GM23248 (cell line): Measurements from ENCODE around the gene TBX2. TPM values are rescaled to one million over a fixed set of nuclear protein-coding genes. Genes with fewer than 3 reads are reported as not detected.
A peak's percentile ranks its signal among the peaks of the same experiment; 100 is the strongest.

Experiments
- DNase-seq: peaks from one replicate; pipeline ENCODE4 v3.0.0-alpha.2; 2015
- H2AFZ ChIP-seq: fragments of 200-600 bp; sonication (generic); 2 replicates; pipeline ENCODE4 v1.6.1; 2016; ENCODE audit warnings: antibody characterized with exemption
- H3F3A ChIP-seq: fragments of 200-600 bp; sonication (generic); 2 replicates; pipeline ENCODE4 v1.6.1; 2016; ENCODE audit warnings: mild to moderate bottlenecking, antibody characterized with exemption, mixed run types; ENCODE audit not compliant: insufficient read depth
- H3K27ac ChIP-seq: fragments of 200-600 bp; sonication (generic); 2 replicates; pipeline ENCODE4 v1.5.1; 2016; ENCODE audit warnings: mild to moderate bottlenecking
- H3K27me3 ChIP-seq: fragments of 200-600 bp; sonication (generic); replicated peaks from 2 replicates; pipeline ENCODE4 v1.6.1; 2016; ENCODE audit warnings: mild to moderate bottlenecking; ENCODE audit not compliant: insufficient read depth
- H3K36me3 ChIP-seq: fragments of 200-600 bp; sonication (generic); 2 replicates; pipeline ENCODE4 v1.6.1; 2016; ENCODE audit warnings: low read depth, mild to moderate bottlenecking
- H3K4me1 ChIP-seq: fragments of 200-600 bp; sonication (generic); 2 replicates; pipeline ENCODE4 v1.6.1; 2016; ENCODE audit warnings: mild to moderate bottlenecking; ENCODE audit not compliant: insufficient read depth
- H3K4me2 ChIP-seq: fragments of 200-600 bp; sonication (generic); one replicate; pipeline ENCODE4 v1.6.1; 2016; ENCODE audit warnings: mild to moderate bottlenecking; ENCODE audit not compliant: unreplicated experiment
- H3K4me3 ChIP-seq: fragments of 200-600 bp; sonication (generic); 2 replicates; pipeline ENCODE4 v1.5.1; 2016; ENCODE audit warnings: mild to moderate bottlenecking
- H3K79me2 ChIP-seq: fragments of 200-600 bp; sonication (generic); 2 replicates; pipeline ENCODE4 v1.6.1; 2016; ENCODE audit warnings: mild to moderate bottlenecking; ENCODE audit not compliant: insufficient read depth
- H3K9ac ChIP-seq: fragments of 200-600 bp; sonication (generic); 2 replicates; pipeline ENCODE4 v1.6.1; 2016; ENCODE audit warnings: mild to moderate bottlenecking
- H3K9me2 ChIP-seq: fragments of 200-600 bp; sonication (generic); 2 replicates; pipeline ENCODE4 v1.6.1; 2016; ENCODE audit warnings: mixed run types, mild to moderate bottlenecking, moderate library complexity; ENCODE audit not compliant: insufficient read depth
- H3K9me3 ChIP-seq: fragments of 200-600 bp; sonication (generic); one replicate; pipeline ENCODE4 v1.6.1; 2017; ENCODE audit warnings: low read depth
- H4K20me1 ChIP-seq: fragments of 200-600 bp; sonication (generic); 2 replicates; pipeline ENCODE4 v1.6.0; 2016; ENCODE audit not compliant: insufficient read depth
- EZH2 ChIP-seq: fragments of 200-600 bp; sonication (generic); IDR thresholded peaks from 2 replicates; pipeline ENCODE4 v1.6.1; 2018; ENCODE audit warnings: antibody characterized with exemption, mild to moderate bottlenecking; ENCODE audit not compliant: insufficient read depth, poor library complexity, severe bottlenecking
- EZH2phosphoT487 ChIP-seq: fragments of 200-600 bp; sonication (generic); IDR thresholded peaks from 2 replicates; pipeline ENCODE4 v1.6.1; 2018; ENCODE audit warnings: antibody characterized with exemption, moderate library complexity, mild to moderate bottlenecking, low read depth; ENCODE audit not compliant: insufficient read depth
- WGBS, 2 experiments: methylation state at CpG; one replicate each; pipeline ENCODE4 v1.1.6; 2015 to 2017; ENCODE audit warnings: low lambda C conversion rate in 2 of 2, low coverage in 1 of 2; ENCODE audit errors: missing lambda C conversion rate in 2 of 2; 5-methylcytosine and 5-hydroxymethylcytosine counted together
- in situ Hi-C: fragments of 300-500 bp; cut with MboI; formaldehyde crosslinking; loops from 2 replicates; pipeline ENCODE4 v1.15.0; 2020
- polyA plus RNA-seq: library from polyadenylated mRNA; unstranded; fragments of >200 nt; fragmentation: Nextera tagmentation; extraction: Ambion mirVana; gene quantifications from 2 replicates; pipeline ENCODE4 v1.2.1, GENCODE V29; 2016
- total RNA-seq: library from RNA; depleted of rRNA; stranded (reverse); fragments of >200 nt; shearing (Covaris generic); gene quantifications from 2 replicates; pipeline ENCODE4 v1.2.3, GENCODE V29; 2014

TBX2 gene
- total and polyA plus RNA-seq, 2 experiments from 2014 or later, result 1.7 to 11.1 TPM

DNA sequence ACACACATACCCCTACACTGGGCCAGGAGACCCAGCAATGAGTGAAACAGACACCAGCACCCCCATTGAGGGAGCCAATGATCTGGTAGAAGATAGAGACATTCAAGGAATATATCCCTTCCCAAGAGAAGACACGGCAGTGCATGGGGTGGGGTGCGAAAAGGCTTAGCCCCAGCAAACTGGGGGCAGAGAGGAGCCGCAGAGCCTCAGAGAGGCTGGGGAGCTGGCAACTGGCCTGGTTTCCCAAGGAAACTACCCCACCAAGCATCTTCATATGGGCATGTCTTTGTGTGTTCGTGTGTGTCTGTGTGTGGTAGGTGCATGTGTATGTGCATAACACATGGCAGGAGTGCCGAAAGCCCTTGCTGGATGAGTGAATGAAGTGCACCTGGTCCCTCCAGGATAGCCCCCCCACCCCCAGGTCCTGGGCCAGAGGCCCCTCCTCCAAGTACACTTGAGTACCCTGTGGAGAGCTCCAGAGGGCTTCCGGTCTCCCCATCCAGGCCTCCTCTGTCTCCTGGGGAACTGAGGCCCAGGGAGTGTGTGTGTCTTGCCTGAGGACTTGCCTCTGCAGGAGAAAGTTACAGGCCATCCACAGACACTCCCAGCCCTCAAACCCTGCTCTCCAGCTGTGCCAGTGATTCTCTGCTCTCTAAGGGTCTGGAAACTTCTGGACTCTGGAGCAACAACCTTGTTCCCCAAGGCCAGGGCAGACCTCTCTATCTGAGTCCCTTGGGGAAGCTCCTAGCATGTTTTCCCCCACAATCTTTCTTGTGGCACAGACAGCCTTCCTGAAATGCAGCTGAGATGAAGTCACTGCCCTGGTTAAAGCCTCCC lies 15.9 kb downstream of the TBX2 start:
- in situ Hi-C loops, result loop anchor here (5.0 kb wide), 1 partner anchor 137 kb away; no protein-coding TSS in a partner anchor
- H3K4me3 ChIP-seq, result no peak overlapping the region
- H4K20me1 ChIP-seq, result no peaks in the 10 kb centered on the region
- peak; percentile 43 for DNase-seq
- H3K79me2 ChIP-seq, result no peaks in the 10 kb centered on the region
- H3F3A ChIP-seq, result no peaks in the 10 kb centered on the region
- TF ChIP-seq EZH2 (no peak), EZH2phosphoT487 (no peak)
- peaks cover 8% of the 10 kb centered on the region; the same call in 1 of the 2 replicates for H3K4me1 ChIP-seq
- 93 to 96% methylated on average over 6 of the region's 6 CpGs for WGBS, 2 experiments
- peaks cover 13% of the 10 kb centered on the region for H3K27me3 ChIP-seq
- H2AFZ ChIP-seq, result no peak overlapping the region
- H3K9me2 ChIP-seq, result no peaks in the 10 kb centered on the region
- no peak overlapping the region for H3K9ac ChIP-seq
- no peaks in the 10 kb centered on the region for H3K36me3 ChIP-seq
- no peaks in the 10 kb centered on the region for H3K9me3 ChIP-seq
- no peak overlapping the region for H3K4me2 ChIP-seq
- no peak overlapping the region for H3K27ac ChIP-seq

DNA sequence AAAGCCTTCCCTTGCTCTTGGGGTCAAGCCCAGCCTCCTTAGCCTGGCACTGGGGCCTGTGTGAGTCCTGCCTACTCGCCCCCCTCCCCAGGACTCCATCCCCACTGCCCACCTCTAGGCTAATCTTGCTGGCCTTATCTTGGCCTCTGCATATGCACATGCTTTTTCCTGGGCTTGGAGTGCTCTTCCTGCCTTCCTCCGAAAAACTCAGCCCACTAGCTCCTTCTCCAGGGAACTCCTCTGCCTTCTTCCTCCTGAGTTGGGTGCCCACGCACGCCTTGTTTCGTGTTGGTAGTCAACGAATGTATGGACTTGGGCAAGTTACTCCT lies 16.5 kb downstream of the TBX2 start:
- H3K4me3 ChIP-seq, result no peak overlapping the region
- peaks cover 18% of the 10 kb centered on the region for H3K27me3 ChIP-seq
- H3K4me2 ChIP-seq, result no peak overlapping the region
- no peaks in the 10 kb centered on the region for H3K9me2 ChIP-seq
- DNase-seq, result no peak
- no peak overlapping the region for H3K9ac ChIP-seq
- H3K9me3 ChIP-seq, result no peaks in the 10 kb centered on the region
- no peak overlapping the region for H3K27ac ChIP-seq
- peaks cover 8% of the 10 kb centered on the region; the same call in 1 of the 2 replicates for H3K4me1 ChIP-seq
- in situ Hi-C loops, result loop anchor here (5.0 kb wide), 1 partner anchor 136 kb away; no protein-coding TSS in a partner anchor
- peak overlapping the region; percentile 70 for H2AFZ ChIP-seq
- TF ChIP-seq EZH2, result no peak
- TF ChIP-seq EZH2phosphoT487, result no peak
- H3K79me2 ChIP-seq, result no peaks in the 10 kb centered on the region
- WGBS, 2 experiments, result 88 to 91% methylated on average over 6 of the region's 6 CpGs
- no peaks in the 10 kb centered on the region for H4K20me1 ChIP-seq
- H3K36me3 ChIP-seq, result no peaks in the 10 kb centered on the region
- H3F3A ChIP-seq, result no peaks in the 10 kb centered on the region

DNA sequence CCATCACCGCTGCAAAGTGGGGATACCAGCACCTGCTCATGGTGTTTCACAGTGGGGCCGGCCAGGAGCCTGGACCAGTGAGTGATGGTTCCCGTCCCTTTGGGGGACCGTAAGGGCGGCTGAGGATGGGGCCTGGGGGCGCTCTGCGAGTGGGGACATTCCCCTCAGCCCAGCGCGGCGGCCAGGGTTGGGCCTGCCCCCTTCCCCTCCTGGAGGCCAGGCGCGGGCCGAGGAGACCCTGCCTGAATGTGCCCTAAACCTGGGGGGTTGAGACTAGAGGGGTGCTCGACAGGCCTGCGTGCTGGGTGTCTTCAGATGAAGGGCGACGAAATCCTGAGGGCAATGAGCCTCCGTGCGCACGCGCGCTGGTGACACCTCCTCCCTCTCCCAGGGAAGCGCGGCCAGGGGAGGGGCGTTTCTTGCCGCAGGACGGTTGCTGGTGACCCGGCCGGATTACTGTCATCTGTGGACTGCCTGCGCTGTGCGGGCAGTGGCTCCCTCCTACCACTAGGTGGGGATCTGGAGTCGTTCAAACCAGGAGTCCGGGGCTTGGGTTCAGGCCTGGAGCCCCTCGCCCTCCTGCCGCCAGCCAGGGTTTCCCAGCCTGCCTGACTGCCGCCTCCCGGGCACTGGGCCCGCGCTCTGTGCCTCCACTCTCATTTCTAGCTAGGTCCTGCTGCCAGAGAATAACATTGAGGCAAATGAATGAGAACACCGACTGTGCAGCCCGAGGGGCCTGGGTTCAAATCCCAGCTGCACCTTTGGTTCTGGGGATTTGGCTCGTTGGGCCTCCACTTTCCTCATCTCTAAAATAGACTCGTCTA lies 17.1 kb downstream of the TBX2 start:
- H3K9ac ChIP-seq, result no peak overlapping the region
- no peaks in the 10 kb centered on the region for H3K36me3 ChIP-seq
- H3K79me2 ChIP-seq, result no peaks in the 10 kb centered on the region
- no peaks in the 10 kb centered on the region for H3K9me3 ChIP-seq
- H3K9me2 ChIP-seq, result no peaks in the 10 kb centered on the region
- no peak overlapping the region for H3K27ac ChIP-seq
- H3F3A ChIP-seq, result no peaks in the 10 kb centered on the region
- TF ChIP-seq EZH2, result no peak
- no peak for TF ChIP-seq EZH2phosphoT487
- in situ Hi-C loops, result loop anchor here (5.0 kb wide), 1 partner anchor 136 kb away; no protein-coding TSS in a partner anchor
- H3K27me3 ChIP-seq, result peaks cover 23% of the 10 kb centered on the region
- H2AFZ ChIP-seq, result peak overlapping the region; percentile 70
- peak; percentile 90 for DNase-seq
- 21 to 22% methylated on average over 42 to 43 of the region's 43 CpGs for WGBS, 2 experiments
- no peaks in the 10 kb centered on the region for H4K20me1 ChIP-seq
- peaks cover 8% of the 10 kb centered on the region; the same call in 1 of the 2 replicates for H3K4me1 ChIP-seq
- H3K4me3 ChIP-seq, result peak overlapping the region; percentile 34
- peak overlapping the region; percentile 59 for H3K4me2 ChIP-seq

DNA sequence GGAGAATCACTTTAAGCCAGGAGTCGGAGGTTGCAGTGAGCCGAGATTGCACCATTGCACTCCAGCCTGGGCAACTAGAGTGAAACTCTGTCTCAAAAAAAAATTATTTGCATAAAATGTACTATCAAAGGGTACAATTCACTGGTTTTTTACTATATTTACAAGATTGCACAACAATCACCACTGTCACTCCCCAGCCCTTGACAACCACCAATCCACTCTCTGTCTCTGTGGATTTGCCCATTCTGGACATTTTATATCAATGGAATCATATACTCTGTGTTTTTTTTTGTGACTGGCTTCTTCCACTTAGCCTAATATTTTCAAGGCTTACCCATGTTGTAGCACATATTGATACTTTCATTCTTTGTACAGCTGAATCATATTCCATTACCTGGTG lies 18.8 kb downstream of the TBX2 start:
- H3K79me2 ChIP-seq, result no peaks in the 10 kb centered on the region
- TF ChIP-seq EZH2phosphoT487 (no peak), EZH2 (no peak)
- no peak for DNase-seq
- H3F3A ChIP-seq, result no peaks in the 10 kb centered on the region
- in situ Hi-C loops, result loop anchor here (5.0 kb wide), 1 partner anchor 134 kb away; no protein-coding TSS in a partner anchor
- 66 to 74% methylated on average over 2 of the region's 2 CpGs for WGBS, 2 experiments
- H3K27ac ChIP-seq, result no peak overlapping the region
- H4K20me1 ChIP-seq, result no peaks in the 10 kb centered on the region
- no peak overlapping the region for H3K4me3 ChIP-seq
- no peaks in the 10 kb centered on the region for H3K9me2 ChIP-seq
- H3K4me2 ChIP-seq, result no peak overlapping the region
- peaks cover 36% of the 10 kb centered on the region for H3K27me3 ChIP-seq
- H3K4me1 ChIP-seq, result peaks cover 8% of the 10 kb centered on the region; the same call in 1 of the 2 replicates
- no peaks in the 10 kb centered on the region for H3K36me3 ChIP-seq
- H3K9ac ChIP-seq, result no peak overlapping the region
- no peaks in the 10 kb centered on the region for H3K9me3 ChIP-seq
- H2AFZ ChIP-seq, result no peak overlapping the region
